Fibroblast of lung (primary cell): Measurements from ENCODE around the gene DMXL2.

Experiments used
- CTCF ChIP-seq, 2 donors: IDR thresholded peaks in 1 of 2; conservative IDR thresholded peaks in 1 of 2; 1 replicate in 1 of 2; 2 replicates in 1 of 2; pipeline ENCODE4 v1.5.1; 2011 to 2012; ENCODE audit warnings: low read length in 2 of 2, control low read depth in 1 of 2, inconsistent platforms in 1 of 2, low read depth in 1 of 2, mild to moderate bottlenecking in 1 of 2
- EZH2 ChIP-seq: IDR thresholded peaks from 2 replicates; pipeline ENCODE4 v1.5.1; 2012; ENCODE audit warnings: low read length, control low read depth, mild to moderate bottlenecking; ENCODE audit errors: missing control alignments

- TF ChIP-seq CTCF (conservative IDR thresholded peaks at IDR 0.05 in 1 of 2, IDR thresholded peaks at IDR 0.05 in 1 of 2; ENCODE audit: low read depth in 1 of 2, low read length in 2 of 2) (no peak), EZH2 (no peak)
These were observed 22.5 kb downstream of the DMXL2 start for GRCh38 chr15:51600114-51600513.
